ENCODE measurements around the gene PIGX.
"Not testable (repeated sequence)": the region's sequence is repeated elsewhere in the genome, so short reads cannot be mapped to it uniquely, and the experiment has no call there.

Gene PIGX

GRCh38 chr3:196737655-196738054 lies 25.5 kb downstream of the PIGX start:
- CTCF ChIA-PET, result no interaction called here
- DNase-seq (ENCODE audit: extremely low spot score), result no peak
- POLR2A ChIA-PET, result no interaction called here
- TF ChIP-seq ZNF384 (IDR thresholded peaks at IDR 0.05), result no peak
- TF ChIP-seq LEF1 (IDR thresholded peaks at IDR 0.05; ENCODE audit: borderline replicate concordance), result no peak
- no peak for TF ChIP-seq PKNOX1 (IDR thresholded peaks at IDR 0.05)
- no peak for TF ChIP-seq HDGF (IDR thresholded peaks at IDR 0.05; ENCODE audit: borderline replicate concordance)
- TF ChIP-seq SUZ12 (IDR thresholded peaks at IDR 0.05), result no peak
- TF ChIP-seq CTBP1 (IDR thresholded peaks at IDR 0.05; ENCODE audit: borderline replicate concordance), result no peak
- TF ChIP-seq SP1 (IDR thresholded peaks at IDR 0.05), result no peak
- no peak for TF ChIP-seq FOXM1 (IDR thresholded peaks at IDR 0.05; ENCODE audit: borderline replicate concordance)

DNA sequence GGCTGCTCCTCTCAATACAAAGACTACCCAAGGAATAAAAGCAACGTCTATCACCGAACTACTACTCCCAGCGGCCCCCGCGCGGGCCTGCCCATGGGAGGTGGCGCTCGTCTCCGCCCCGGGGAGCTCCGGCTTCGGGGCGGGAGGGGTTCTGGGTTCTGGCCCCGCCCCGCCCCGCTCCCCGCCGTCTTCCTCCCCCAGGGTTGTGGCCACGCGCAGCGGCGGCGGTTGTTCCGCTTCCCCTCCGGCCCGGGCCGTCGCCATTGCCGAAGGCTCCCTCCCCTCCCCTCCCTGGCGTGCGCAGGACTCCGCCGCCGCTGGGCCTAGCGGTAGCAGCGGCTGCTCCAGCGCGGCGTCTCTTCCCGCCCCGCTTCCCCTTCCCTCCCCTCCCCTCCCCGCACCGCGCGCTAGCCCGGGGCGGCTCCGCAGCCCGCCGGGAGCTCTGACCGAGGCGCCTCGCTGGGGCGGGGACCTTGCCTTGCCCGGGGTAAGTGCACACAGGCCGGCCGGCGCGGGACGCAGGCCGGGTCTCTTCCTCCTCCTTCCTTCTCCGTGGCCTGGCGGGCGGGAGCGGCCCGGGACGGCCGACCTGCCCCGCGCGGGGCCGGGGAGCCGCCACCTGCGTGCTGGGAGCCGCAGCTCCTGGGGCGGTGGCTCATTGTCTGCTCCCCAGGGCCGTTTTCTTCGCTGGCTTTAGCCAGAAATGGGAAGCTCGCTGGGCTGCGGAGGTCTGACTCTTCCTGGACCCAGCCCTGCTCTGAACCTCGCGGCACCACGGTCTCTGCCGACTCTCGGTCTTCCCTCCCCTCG lies 27.7 kb downstream of the PIGX start, which contains the start of gene PAK2:
PAK2 (plus strand) TSS at position 187 of the 810 bp plus-strand sequence. CDS start 42,790 bp downstream, outside the sequence.
- POLR2A ChIA-PET, result interaction anchor here (0.9 to 1.6 kb wide), 8 partner anchors 9 to 202 kb away, joined by 3 to 7 read pairs (median 3); partner anchors contain the start of genes NCBP2 and SENP5
- no peak for TF ChIP-seq ZNF384 (IDR thresholded peaks at IDR 0.05)
- peak; percentile 14; the same call in 1 of the 2 replicates for TF ChIP-seq FOXM1 (IDR thresholded peaks at IDR 0.05; ENCODE audit: borderline replicate concordance)
- CTCF ChIA-PET, result no interaction called here
- DNase-seq (ENCODE audit: extremely low spot score), result peak; percentile 76

GRCh38 chr3:196740481-196741248 lies 28.5 kb downstream of the PIGX start:
- peak; percentile 10 for DNase-seq (ENCODE audit: extremely low spot score)
- ChIA-PET POLR2A (interaction anchor here (0.9 to 1.6 kb wide), 9 partner anchors 10 to 202 kb away, joined by 3 to 7 read pairs (median 3); partner anchors contain the start of genes CEP19, NCBP2, PIGX and SENP5), CTCF (no interaction called here)
- TF ChIP-seq FOXK2 (IDR thresholded peaks at IDR 0.05), result no peak
- no peak for TF ChIP-seq FOXA1 (IDR thresholded peaks at IDR 0.05)

- CTCF ChIA-PET, result no interaction called here
- TF ChIP-seq CTBP1 (IDR thresholded peaks at IDR 0.05; ENCODE audit: borderline replicate concordance), result no peak
- TF ChIP-seq HDGF (IDR thresholded peaks at IDR 0.05; ENCODE audit: borderline replicate concordance), result no peak
- TF ChIP-seq NFRKB (IDR thresholded peaks at IDR 0.05), result no peak
- no peak for TF ChIP-seq ELF4 (IDR thresholded peaks at IDR 0.05)
- TF ChIP-seq SP1 (IDR thresholded peaks at IDR 0.05), result no peak
- TF ChIP-seq PKNOX1 (IDR thresholded peaks at IDR 0.05), result peak; percentile 77
- TF ChIP-seq ZNF384 (IDR thresholded peaks at IDR 0.05), result no peak
- no peak for TF ChIP-seq FOXA1 (IDR thresholded peaks at IDR 0.05)
- DNase-seq (ENCODE audit: extremely low spot score), result no peak
- POLR2A ChIA-PET, result interaction anchor here (1.0 to 1.3 kb wide), 3 partner anchors 27 to 127 kb away, joined by 3 to 6 read pairs (median 3); partner anchors contain the start of genes CEP19, PIGX and SENP5
These were observed 29.2 kb downstream of the PIGX start for GRCh38 chr3:196741249-196741889.

GRCh38 chr3:196743569-196743968 lies 31.4 kb downstream of the PIGX start:
- POLR2A ChIA-PET; CTCF ChIA-PET; DNase-seq (ENCODE audit: extremely low spot score): not testable (repeated sequence)

DNA sequence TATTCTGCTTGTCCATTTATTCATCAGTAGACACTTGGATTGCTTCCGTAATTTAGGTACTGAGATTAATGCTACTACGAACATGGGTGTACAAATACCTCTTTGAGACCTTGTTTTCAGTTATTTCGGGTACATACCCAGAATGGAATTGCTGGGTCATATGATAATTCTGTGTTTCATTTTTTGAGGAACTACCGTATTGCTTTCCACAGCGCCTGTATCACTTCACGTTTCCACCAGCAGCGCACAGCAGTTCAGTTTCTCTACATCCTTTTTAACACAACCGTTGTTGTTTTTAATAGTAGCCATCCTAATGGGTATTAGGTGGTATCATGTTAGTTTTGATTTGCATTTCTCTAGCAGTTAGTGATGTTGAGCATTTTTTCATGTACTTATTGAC lies 36.9 kb downstream of the PIGX start:
- POLR2A ChIA-PET, result no interaction called here
- CTCF ChIA-PET, result no interaction called here
- no peak for TF ChIP-seq BHLHE40 (IDR thresholded peaks at IDR 0.05; ENCODE audit: borderline replicate concordance)
- TF ChIP-seq SUZ12 (IDR thresholded peaks at IDR 0.05), result no peak
- no peak for TF ChIP-seq L3MBTL2 (conservative IDR thresholded peaks at IDR 0.05)
- no peak for TF ChIP-seq LEF1 (IDR thresholded peaks at IDR 0.05; ENCODE audit: borderline replicate concordance)
- no peak for TF ChIP-seq FOXM1 (IDR thresholded peaks at IDR 0.05; ENCODE audit: borderline replicate concordance)
- TF ChIP-seq SP1 (IDR thresholded peaks at IDR 0.05), result no peak
- no peak for TF ChIP-seq FOXK2 (IDR thresholded peaks at IDR 0.05)
- TF ChIP-seq CTBP1 (IDR thresholded peaks at IDR 0.05; ENCODE audit: borderline replicate concordance), result no peak
- no peak for TF ChIP-seq PKNOX1 (IDR thresholded peaks at IDR 0.05)
- no peak for TF ChIP-seq NFRKB (IDR thresholded peaks at IDR 0.05)
- TF ChIP-seq ARNT (IDR thresholded peaks at IDR 0.05), result no peak
- no peak for TF ChIP-seq FOXA1 (IDR thresholded peaks at IDR 0.05)
- no peak for TF ChIP-seq TARDBP (IDR thresholded peaks at IDR 0.05)
- no peak for DNase-seq (ENCODE audit: extremely low spot score)
